Tibial nerve (tissue), 4 donors: Measurements from ENCODE around the gene LSMEM2. TPM values are rescaled to one million over a fixed set of nuclear protein-coding genes. Genes with fewer than 3 reads are reported as not detected.

Experiments used
- DNase-seq, 2 donors: peaks; one replicate each; pipeline ENCODE4 v3.0.0-alpha.2; 2019; ENCODE audit warnings: low spot score in 2 of 2
- H3K27ac ChIP-seq, 4 donors: fragments of 200-600 bp; sonication (generic) in 3 of 4; one replicate each; pipeline ENCODE4 v1.5.1; 2017 to 2019; ENCODE audit warnings: mild to moderate bottlenecking in 1 of 4
- H3K27me3 ChIP-seq, 2 donors: fragments of 200-600 bp; sonication (generic) in 1 of 2; one replicate each; pipeline versions ENCODE4 v1.5.1 to v1.6.0; 2017 to 2019
- H3K36me3 ChIP-seq, 3 donors: fragments of 200-600 bp; sonication (generic); one replicate each; pipeline ENCODE4 v1.5.1; 2018 to 2019
- H3K4me1 ChIP-seq, 4 donors: fragments of 200-600 bp; sonication (generic) in 3 of 4; one replicate each; pipeline ENCODE4 v1.5.1; 2017 to 2019
- H3K4me3 ChIP-seq, 4 donors: fragments of 200-600 bp; sonication (generic) in 3 of 4; one replicate each; pipeline ENCODE4 v1.5.1; 2017 to 2019; ENCODE audit warnings: mild to moderate bottlenecking in 1 of 4, moderate library complexity in 1 of 4
- H3K9me3 ChIP-seq, 4 donors: fragments of 200-600 bp; sonication (generic) in 3 of 4; one replicate each; pipeline ENCODE4 v1.5.1; 2017 to 2019
- CTCF ChIP-seq, 5 experiments: fragments of 200-600 bp in 3 of 5; fragments of 450-650 bp in 2 of 5; sonication (generic) in 3 of 5; IDR thresholded peaks; one replicate each; pipeline ENCODE4 v1.5.1; 2016 to 2019; ENCODE audit warnings: antibody characterized with exemption in 5 of 5, mild to moderate bottlenecking in 3 of 5, moderate library complexity in 2 of 5
- EP300 ChIP-seq, 2 donors: sonication (generic); formaldehyde crosslinking; IDR thresholded peaks; one replicate each; pipeline ENCODE4 v1.6.1; 2017; ENCODE audit warnings: antibody characterized with exemption in 2 of 2, mild to moderate bottlenecking in 1 of 2
- POLR2A ChIP-seq, 2 donors: fragments of 450-650 bp; IDR thresholded peaks; one replicate each; pipeline ENCODE4 v1.6.1; 2017; ENCODE audit warnings: antibody characterized with exemption in 2 of 2, mild to moderate bottlenecking in 2 of 2, moderate library complexity in 2 of 2
- WGBS, 2 donors: methylation state at CpG; one replicate each; pipeline ENCODE4 v1.1.5; 2018; 5-methylcytosine and 5-hydroxymethylcytosine counted together
- total RNA-seq, 4 donors: library from RNA; depleted of rRNA; stranded (reverse); fragments of >200 nt; gene quantifications; one replicate each; pipeline ENCODE4 v1.1.0, GENCODE V29; 2016

LSMEM2 gene
- total RNA-seq, 4 donors from 2014 or later = 2.0 to 3.1 (median 2.5) TPM

- peaks cover 0 to 100% (median 67%) of the 10 kb centered on the region in 4 donors for H3K4me1 ChIP-seq
- H3K4me3 ChIP-seq = peak overlapping the region in 1 of 4 donors; percentile 63
- WGBS, 2 donors = 79 to 85% methylated on average over 6 of the region's 6 CpGs
- no peak for DNase-seq
- no peaks in the 10 kb centered on the region for H3K9me3 ChIP-seq
- TF ChIP-seq POLR2A (IDR thresholded peaks at IDR 0.05) (no peak), EP300 (IDR thresholded peaks at IDR 0.05) (no peak), CTCF (IDR thresholded peaks at IDR 0.05) (no peak)
- H3K27me3 ChIP-seq = no peaks in the 10 kb centered on the region
- H3K27ac ChIP-seq = peak overlapping the region; percentile 85 to 98 (median 97)
- no peaks in the 10 kb centered on the region for H3K36me3 ChIP-seq
These were observed 12.9 kb upstream of the LSMEM2 start for GRCh38 chr3:50266017-50266416.

GRCh38 chr3:50266836-50267235 lies 12.1 kb upstream of the LSMEM2 start:
- TF ChIP-seq CTCF (IDR thresholded peaks at IDR 0.05) (peak in 1 of 5 experiments; percentile 17), EP300 (IDR thresholded peaks at IDR 0.05) (no peak)
- Histone ChIP-seq H3K36me3 (no peaks in the 10 kb centered on the region), H3K27ac (peak overlapping the region; percentile 85 to 98 (median 97)), H3K4me1 (peaks cover 0 to 100% (median 70%) of the 10 kb centered on the region in 4 donors), H3K27me3 (no peaks in the 10 kb centered on the region), H3K4me3 (peak overlapping the region; percentile 30 to 63 (median 44)), H3K9me3 (no peaks in the 10 kb centered on the region)
- WGBS, 2 donors = 32 to 35% methylated on average over 7 of the region's 7 CpGs
- no peak for DNase-seq

GRCh38 chr3:50267280-50267913 lies 11.5 kb upstream of the LSMEM2 start:
- Histone ChIP-seq H3K27me3 (no peaks in the 10 kb centered on the region), H3K4me1 (peaks cover 0 to 100% (median 73%) of the 10 kb centered on the region in 4 donors), H3K27ac (peak overlapping the region; percentile 85 to 98 (median 97)), H3K4me3 (peak overlapping the region; percentile 30 to 63 (median 44)), H3K9me3 (no peaks in the 10 kb centered on the region), H3K36me3 (no peaks in the 10 kb centered on the region)
- peak; percentile 53 to 59 for DNase-seq
- TF ChIP-seq CTCF (IDR thresholded peaks at IDR 0.05) = peak in 1 of 5 experiments; percentile 12
- peak in 1 of 2 donors; percentile 62 for TF ChIP-seq POLR2A (IDR thresholded peaks at IDR 0.05)
- TF ChIP-seq EP300 (IDR thresholded peaks at IDR 0.05) = peak; percentile 45 to 77
- WGBS, 2 donors = 10 to 16% methylated on average over 5 to 17 of the region's 22 CpGs

GRCh38 chr3:50268276-50268675 lies 10.6 kb upstream of the LSMEM2 start:
- H3K4me3 ChIP-seq = peak overlapping the region in 2 of 4 donors; percentile 38 to 63
- no peaks in the 10 kb centered on the region for H3K27me3 ChIP-seq
- peaks cover 0 to 100% (median 73%) of the 10 kb centered on the region in 4 donors for H3K4me1 ChIP-seq
- no peaks in the 10 kb centered on the region for H3K9me3 ChIP-seq
- no peak for TF ChIP-seq EP300 (IDR thresholded peaks at IDR 0.05)
- no peak for TF ChIP-seq CTCF (IDR thresholded peaks at IDR 0.05)
- TF ChIP-seq POLR2A (IDR thresholded peaks at IDR 0.05) = no peak
- WGBS, 2 donors = 17 to 27% methylated on average over 3 of the region's 3 CpGs
- H3K36me3 ChIP-seq = no peaks in the 10 kb centered on the region
- no peak for DNase-seq
- H3K27ac ChIP-seq = peak overlapping the region; percentile 85 to 98 (median 97)

GRCh38 chr3:50268703-50269451 lies 10.0 kb upstream of the LSMEM2 start, which contains the start of gene SEMA3B:
SEMA3B (plus strand) TSS chr3:50269147; CDS start chr3:50269241, 94 bp downstream.
- Histone ChIP-seq H3K4me1 (peaks cover 0 to 100% (median 72%) of the 10 kb centered on the region in 4 donors), H3K9me3 (no peaks in the 10 kb centered on the region), H3K27ac (peak within 1 kb of the TSS; percentile 85 to 98 (median 97)), H3K27me3 (no peaks in the 10 kb centered on the region), H3K36me3 (no peaks in the 10 kb centered on the region), H3K4me3 (peak within 1 kb of the TSS; percentile 45 to 63 (median 48))
- peak; percentile 48 to 54 for TF ChIP-seq POLR2A (IDR thresholded peaks at IDR 0.05)
- peak; percentile 8 to 96 for TF ChIP-seq EP300 (IDR thresholded peaks at IDR 0.05)
- TF ChIP-seq CTCF (IDR thresholded peaks at IDR 0.05) = peak in 1 of 5 experiments; percentile 14
- WGBS, 2 donors = 13 to 18% methylated on average over 16 to 19 of the region's 21 CpGs
- DNase-seq = peak in 1 of 2 donors; percentile 59
